M059J (cell line): Measurements from ENCODE around the gene CFAP300. TPM values are rescaled to one million over a fixed set of nuclear protein-coding genes. Genes with fewer than 3 reads are reported as not detected.

Experiments used
- total RNA-seq: library from RNA; depleted of rRNA; stranded (reverse); fragments of >200 nt; shearing (Covaris generic); gene quantifications from 2 replicates; pipeline ENCODE4 v1.2.3, GENCODE V29; 2014; rRNA removed

CFAP300 gene
- total RNA-seq, 1 experiment from 2014 or later, result 5.6 TPM

Other genes starting within 250 kb of the CFAP300 start
- 0.81 and 0.86 TPM in 2 replicates for gene CEP126, start 132.4 kb upstream of the CFAP300 start, total RNA-seq
- not detected in 2 replicates for gene ANGPTL5, start 130.9 kb upstream of the CFAP300 start, total RNA-seq
- 61.6 and 79.6 TPM in 2 replicates for gene YAP1, start 63.0 kb downstream of the CFAP300 start, total RNA-seq